IMR-90 (cell line): ENCODE results near the gene RPTOR. TPM values are rescaled to one million over a fixed set of nuclear protein-coding genes. Genes with fewer than 3 reads are reported as not detected.
A peak's percentile ranks its signal among the peaks of the same experiment; 100 is the strongest.

Experiments
- ATAC-seq: fragments of 200-7000 bp; cut with Tn5 transposase; 2 replicates; pipeline ENCODE4 v1.9.1; 2020; ENCODE audit warnings: low read depth, mild to moderate bottlenecking, moderate library complexity
- BruUV-seq: library from RNA; stranded (reverse); fragments of 400-500 nt; replicated peaks from 2 replicates; lab custom pipeline; 2021; lab: Mats Ljungman, UMichigan
- CTCF ChIA-PET: fragments of 300-600 bp; formaldehyde crosslinking; extraction: SDS; loops from one replicate; lab custom pipeline; 2021; ENCODE audit warnings: antibody characterized with exemption; lab: Yijun Ruan, JAX
- POLR2A ChIA-PET: fragments of 300-600 bp; sonication (Branson Sonifier 250); formaldehyde crosslinking; loops from one replicate; lab custom pipeline; 2022; ENCODE audit warnings: antibody characterized with exemption; ENCODE audit not compliant: unreplicated experiment; lab: Charles Lee
- DNase-seq: peaks from one replicate; pipeline ENCODE4 v3.0.0; 2013
- H2AFZ ChIP-seq: replicated peaks from 2 replicates; pipeline ENCODE3; 2013; ENCODE audit warnings: low read length, mild to moderate bottlenecking; ENCODE audit not compliant: poor library complexity
- H2AK5ac ChIP-seq: 2 replicates; pipeline ENCODE4 v1.6.1; 2013; ENCODE audit warnings: low read depth, low read length, inconsistent platforms
- H2AK9ac ChIP-seq: replicated peaks from 2 replicates; pipeline ENCODE3; 2013; ENCODE audit warnings: mild to moderate bottlenecking, low read depth, low read length, moderate library complexity; ENCODE audit not compliant: poor library complexity
- H2BK120ac ChIP-seq: 2 replicates; pipeline ENCODE4 v1.6.1; 2013; ENCODE audit warnings: low read depth, low read length, inconsistent platforms
- H2BK15ac ChIP-seq: 3 replicates; pipeline ENCODE4 v1.6.1; 2013; ENCODE audit warnings: low read depth, low read length, inconsistent platforms
- H2BK20ac ChIP-seq: 2 replicates; pipeline ENCODE4 v1.6.1; 2013; ENCODE audit warnings: low read depth, mild to moderate bottlenecking, inconsistent platforms, low read length, moderate library complexity
- H2BK5ac ChIP-seq: 2 replicates; pipeline ENCODE4 v1.6.1; 2013; ENCODE audit warnings: mild to moderate bottlenecking, low read depth, low read length, inconsistent platforms; ENCODE audit not compliant: poor library complexity, severe bottlenecking
- H3K14ac ChIP-seq: replicated peaks from 2 replicates; pipeline ENCODE4 v1.6.1; 2013; ENCODE audit warnings: low read depth, low read length, inconsistent platforms
- H3K18ac ChIP-seq: 2 replicates; pipeline ENCODE4 v1.6.1; 2013; ENCODE audit warnings: low read depth, low read length, control low read depth
- H3K23ac ChIP-seq: 2 replicates; pipeline ENCODE4 v1.6.1; 2013; ENCODE audit warnings: low read depth, low read length, inconsistent platforms
- H3K27ac ChIP-seq: 2 replicates; pipeline ENCODE4 v1.5.1; 2013; ENCODE audit warnings: mild to moderate bottlenecking, control low read depth, low read length; ENCODE audit not compliant: insufficient read depth
- H3K27me3 ChIP-seq: 2 replicates; pipeline ENCODE4 v1.6.1; 2013; ENCODE audit warnings: low read length; ENCODE audit not compliant: control insufficient read depth, insufficient read depth
- H3K36me3 ChIP-seq: 2 replicates; pipeline ENCODE4 v1.6.1; 2013; ENCODE audit warnings: low read length, mixed read lengths; ENCODE audit not compliant: control insufficient read depth, insufficient read depth
- H3K4ac ChIP-seq: 2 replicates; pipeline ENCODE4 v1.6.1; 2013; ENCODE audit warnings: low read depth, low read length, inconsistent platforms
- H3K4me1 ChIP-seq: 2 replicates; pipeline ENCODE4 v1.6.1; 2013; ENCODE audit warnings: low read length, mixed read lengths; ENCODE audit not compliant: control insufficient read depth, insufficient read depth
- H3K4me2 ChIP-seq: 2 replicates; pipeline ENCODE4 v1.6.1; 2013; ENCODE audit warnings: low read depth, mild to moderate bottlenecking, control low read depth, low read length, moderate library complexity
- H3K4me3 ChIP-seq: 2 replicates; pipeline ENCODE4 v1.5.1; 2013; ENCODE audit warnings: low read depth, mild to moderate bottlenecking, control low read depth, low read length, moderate library complexity; ENCODE audit not compliant: insufficient read depth
- H3K56ac ChIP-seq: 2 replicates; pipeline ENCODE4 v1.6.1; 2013; ENCODE audit warnings: low read length, inconsistent platforms; ENCODE audit not compliant: insufficient read depth; ENCODE audit errors: extremely low read depth
- H3K79me1 ChIP-seq, 2 experiments: 2 replicates each; pipeline ENCODE4 v1.6.1; 2013; ENCODE audit warnings: low read length in 2 of 2, inconsistent platforms in 1 of 2, low read depth in 1 of 2
- H3K9ac ChIP-seq: 2 replicates; pipeline ENCODE4 v1.6.1; 2013; ENCODE audit warnings: low read depth, low read length, control low read depth
- H3K9me1 ChIP-seq: 2 replicates; pipeline ENCODE4 v1.6.1; 2013; ENCODE audit warnings: low read length, inconsistent platforms; ENCODE audit not compliant: insufficient read depth
- H3K9me3 ChIP-seq: 2 replicates; pipeline ENCODE4 v1.6.1; 2013; ENCODE audit warnings: low read length; ENCODE audit not compliant: control insufficient read depth, insufficient read depth
- H4K20me1 ChIP-seq: 2 replicates; pipeline ENCODE4 v1.6.1; 2013; ENCODE audit warnings: low read length, inconsistent platforms; ENCODE audit not compliant: insufficient read depth
- H4K5ac ChIP-seq: 2 replicates; pipeline ENCODE4 v1.6.1; 2013; ENCODE audit warnings: mild to moderate bottlenecking, low read depth, low read length, control low read depth
- H4K8ac ChIP-seq, 2 experiments: 2 replicates each; pipeline ENCODE4 v1.6.1; 2013; ENCODE audit warnings: low read depth in 2 of 2, low read length in 2 of 2, control low read depth in 1 of 2, inconsistent platforms in 1 of 2
- H4K91ac ChIP-seq: 2 replicates; pipeline ENCODE4 v1.6.1; 2013; ENCODE audit warnings: low read depth, low read length, inconsistent platforms; ENCODE audit not compliant: insufficient read depth
- BHLHE40 ChIP-seq: fragments of 150-350 bp; IDR thresholded peaks from 2 replicates; pipeline ENCODE4 v1.6.1; 2016; ENCODE audit warnings: mild to moderate bottlenecking, low read depth, low read length
- CEBPB ChIP-seq: IDR thresholded peaks from 2 replicates; pipeline ENCODE4 v1.6.1; 2012; ENCODE audit warnings: low read depth, low read length, improper control_type of control experiment
- CTCF ChIP-seq: conservative IDR thresholded peaks from 2 replicates; pipeline ENCODE4 v1.5.1; 2012; ENCODE audit warnings: mild to moderate bottlenecking, low read depth, low read length, improper control_type of control experiment
- ELK1 ChIP-seq: fragments of 150-350 bp; IDR thresholded peaks from 2 replicates; pipeline ENCODE4 v1.6.1; 2016; ENCODE audit warnings: low read depth, mild to moderate bottlenecking, low read length, moderate library complexity, borderline replicate concordance
- MAFK ChIP-seq: IDR thresholded peaks from 2 replicates; pipeline ENCODE4 v1.6.1; 2012; ENCODE audit warnings: low read depth, low read length, improper control_type of control experiment
- MAZ ChIP-seq: IDR thresholded peaks from 2 replicates; pipeline ENCODE4 v1.6.1; 2012; ENCODE audit warnings: low read depth, mild to moderate bottlenecking, low read length, improper control_type of control experiment, moderate library complexity, borderline replicate concordance
- MXI1 ChIP-seq: IDR thresholded peaks from 2 replicates; pipeline ENCODE4 v1.6.1; 2012; ENCODE audit warnings: low read depth, mild to moderate bottlenecking, low read length, moderate library complexity, borderline replicate concordance
- NFE2L2 ChIP-seq: fragments of 150-350 bp; IDR thresholded peaks from 2 replicates; pipeline ENCODE4 v1.6.1; 2016; ENCODE audit warnings: low read depth, mild to moderate bottlenecking, low read length
- RAD21 ChIP-seq: IDR thresholded peaks from 2 replicates; pipeline ENCODE4 v1.6.1; 2012; ENCODE audit warnings: low read length, improper control_type of control experiment
- RCOR1 ChIP-seq: IDR thresholded peaks from 2 replicates; pipeline ENCODE4 v1.6.1; 2012; ENCODE audit warnings: mild to moderate bottlenecking, low read length, improper control_type of control experiment; ENCODE audit not compliant: insufficient replicate concordance
- SMC3 ChIP-seq: fragments of 150-350 bp; IDR thresholded peaks from 2 replicates; pipeline ENCODE4 v1.6.1; 2016; ENCODE audit warnings: low read depth, mild to moderate bottlenecking, antibody characterized with exemption, low read length, moderate library complexity
- USF2 ChIP-seq: fragments of 150-350 bp; IDR thresholded peaks from 2 replicates; pipeline ENCODE4 v1.6.1; 2017; ENCODE audit warnings: mild to moderate bottlenecking, antibody characterized with exemption, low read length, low read depth
- WGBS, 2 experiments: methylation state at CpG; one replicate each; pipeline versions ENCODE4 v1.1.5 to v1.1.7; 2013; ENCODE audit warnings: missing lambda C conversion rate in 2 of 2; ENCODE audit not compliant: insufficient read length in 1 of 2; ENCODE audit errors: extremely low coverage in 2 of 2; 5-methylcytosine and 5-hydroxymethylcytosine counted together
- dilution Hi-C: fragments of 300-500 bp; cut with HindIII; formaldehyde crosslinking; loops from one replicate; pipeline ENCODE4 v1.14.3; 2018; ENCODE audit warnings: low sequenced_read_pairs; ENCODE audit not compliant: unreplicated experiment
- in situ Hi-C: fragments of 300-500 bp; cut with MboI; formaldehyde crosslinking; loops from 3 replicates; pipeline ENCODE4 v1.14.3; 2019; ENCODE audit warnings: low sequenced_read_pairs, inconsistent platforms, mixed read lengths
- intact Hi-C: fragments of 100-400 bp; cut with micrococcal nuclease; formaldehyde crosslinking; loops from 2 replicates; pipeline ENCODE4 v1.10.0; 2022
- polyA plus RNA-seq, 3 experiments: library from polyadenylated mRNA; depleted of rRNA; stranded (reverse); fragments of >200 nt; gene quantifications; 2 replicates each; pipeline ENCODE4 v1.2.3, GENCODE V29; 2012; ENCODE audit warnings: low replicate concordance in 1 of 3
- total RNA-seq: library from RNA; depleted of rRNA; stranded (reverse); fragments of >200 nt; gene quantifications from 2 replicates; pipeline ENCODE4 v1.2.3, GENCODE V29; 2012

Gene RPTOR
- total and polyA plus RNA-seq, 2 of the 4 experiments (the other 2 are of a cell fraction), result 10.8 to 14.7 TPM

- peak overlapping the region; percentile 97 for H3K4ac ChIP-seq
- ChIA-PET POLR2A (interaction anchor here (0.9 kb wide), 1 partner anchor 24 kb away, joined by 3 read pairs; no protein-coding TSS in a partner anchor), CTCF (interaction anchor here (0.6 to 1.4 kb wide), 5 partner anchors 11 to 360 kb away, joined by 3 to 4 read pairs (median 3); no protein-coding TSS in a partner anchor)
- H3K56ac ChIP-seq, result peak overlapping the region; percentile 96
- DNase-seq, result peak; percentile 99
- peaks cover 17% of the 10 kb centered on the region for H3K9me1 ChIP-seq
- H4K8ac ChIP-seq, result peak overlapping the region; percentile 63 to 98
- H3K9me3 ChIP-seq, result no peaks in the 10 kb centered on the region
- WGBS, 2 experiments, result 0% methylated on average over 6 of the region's 25 CpGs; no CpG with 5 or more reads in 1 of the 2 experiments
- intact Hi-C loops (loop anchor here (1.0 kb wide), 2 partner anchors 23 to 59 kb away; no protein-coding TSS in a partner anchor), in situ Hi-C loops (no loop called here), dilution Hi-C loops (no loop called here)
- H2BK15ac ChIP-seq, result peak overlapping the region; percentile 97; the same call in 1 of the 3 replicates
- H3K4me1 ChIP-seq, result peaks cover 19% of the 10 kb centered on the region
- peak overlapping the region; percentile 86 for H3K4me2 ChIP-seq
- peak overlapping the region; percentile 80 for H3K9ac ChIP-seq
- peak overlapping the region; percentile 94 for H3K27ac ChIP-seq
- peak overlapping the region; percentile 99 for H2BK5ac ChIP-seq
- peaks cover 6 to 39% of the 10 kb centered on the region in 2 experiments; a peak in 3 of 4 replicates for H3K79me1 ChIP-seq
- H2BK120ac ChIP-seq, result peak overlapping the region; percentile 92
- H3K23ac ChIP-seq, result peak overlapping the region; percentile 96
- BruUV-seq, result no TSS peak
- H4K91ac ChIP-seq, result peak overlapping the region; percentile 99
- H3K14ac ChIP-seq, result peak overlapping the region; percentile 97
- H3K18ac ChIP-seq, result peak overlapping the region; percentile 94
- peak overlapping the region; percentile 76 for H2AK9ac ChIP-seq
- H3K36me3 ChIP-seq, result no peaks in the 10 kb centered on the region; the same call in 1 of the 2 replicates
- H4K5ac ChIP-seq, result peak overlapping the region; percentile 93
- peak overlapping the region; percentile 45 for H3K4me3 ChIP-seq
- peak; percentile 95 for ATAC-seq
- no peaks in the 10 kb centered on the region for H3K27me3 ChIP-seq
- peak overlapping the region; percentile 83 for H2AFZ ChIP-seq
- H2BK20ac ChIP-seq, result peak overlapping the region; percentile 80
- H2AK5ac ChIP-seq, result peak overlapping the region; percentile 100
- H4K20me1 ChIP-seq, result no peaks in the 10 kb centered on the region
- TF ChIP-seq ELK1, result no peak
- TF ChIP-seq SMC3, result no peak; the same call in 1 of the 2 replicates
- peak; percentile 46; the same call in 1 of the 2 replicates for TF ChIP-seq MXI1
- TF ChIP-seq CEBPB, result no peak
- TF ChIP-seq USF2, result no peak
- TF ChIP-seq BHLHE40, result no peak; the same call in 1 of the 2 replicates
- peak; percentile 34; the same call in 1 of the 2 replicates for TF ChIP-seq RAD21
- TF ChIP-seq MAZ, result peak; percentile 99
- TF ChIP-seq MAFK, result peak; percentile 51; the same call in 1 of the 2 replicates
- TF ChIP-seq RCOR1, result peak; percentile 93
- peak; percentile 76; the same call in 1 of the 2 replicates for TF ChIP-seq NFE2L2
- 0 out of 2 replicates have a peak, but pooled peaks have one; percentile 1 for TF ChIP-seq CTCF
These were observed 288.4 kb downstream of the RPTOR start for GRCh38 chr17:80832888-80833583.
